Cerebellar nuclear complex (tissue), 1 donor: ENCODE measurements around the gene DENND1A.

Experiments
- DNase-seq, 2 experiments: peaks; one replicate each; lab custom pipeline; 2025; lab: John Stamatoyannopoulos, UW

DENND1A gene

DNA sequence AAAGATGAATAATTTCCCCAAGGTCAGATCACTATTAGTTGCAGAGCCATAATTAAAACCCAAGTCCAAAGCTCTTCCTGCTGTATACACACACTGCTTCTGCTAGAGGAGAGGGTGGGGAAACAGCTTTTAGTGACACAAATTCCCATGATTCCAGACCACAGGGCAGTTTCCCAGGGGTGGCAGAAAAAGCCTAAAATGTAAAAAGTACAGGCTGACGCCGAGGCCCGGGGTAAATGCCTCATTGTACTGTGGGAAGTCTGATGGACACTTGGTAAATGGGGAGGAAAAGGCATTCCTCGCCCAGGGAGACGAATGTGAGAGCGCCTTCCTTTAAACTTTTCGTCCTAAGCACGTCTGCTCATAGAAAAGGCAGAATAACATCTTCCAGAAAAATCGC lies 65.7 kb downstream of the DENND1A start:
- no peak for DNase-seq

- no peak for DNase-seq
Measured at GRCh38 chr9:123863164-123863855, 66.6 kb downstream of the DENND1A start.

DNA sequence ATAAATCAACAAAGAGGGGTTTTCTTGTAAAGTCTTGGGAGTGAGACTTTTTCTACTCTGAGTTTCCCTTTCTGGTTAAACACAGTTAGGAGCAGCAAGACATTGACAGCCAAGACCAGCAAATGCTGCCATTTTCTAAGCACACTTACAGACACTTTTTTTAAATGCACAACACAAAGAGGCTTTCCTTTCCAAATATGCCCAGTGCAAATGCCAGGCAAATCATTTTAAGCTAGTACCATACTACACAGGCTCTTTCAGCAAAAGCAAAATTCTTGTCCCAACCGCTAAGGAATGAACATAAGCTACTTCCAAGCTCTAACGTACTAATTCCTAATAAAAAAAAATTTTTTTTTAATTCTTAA lies 68.2 kb downstream of the DENND1A start:
- no peak for DNase-seq

DNA sequence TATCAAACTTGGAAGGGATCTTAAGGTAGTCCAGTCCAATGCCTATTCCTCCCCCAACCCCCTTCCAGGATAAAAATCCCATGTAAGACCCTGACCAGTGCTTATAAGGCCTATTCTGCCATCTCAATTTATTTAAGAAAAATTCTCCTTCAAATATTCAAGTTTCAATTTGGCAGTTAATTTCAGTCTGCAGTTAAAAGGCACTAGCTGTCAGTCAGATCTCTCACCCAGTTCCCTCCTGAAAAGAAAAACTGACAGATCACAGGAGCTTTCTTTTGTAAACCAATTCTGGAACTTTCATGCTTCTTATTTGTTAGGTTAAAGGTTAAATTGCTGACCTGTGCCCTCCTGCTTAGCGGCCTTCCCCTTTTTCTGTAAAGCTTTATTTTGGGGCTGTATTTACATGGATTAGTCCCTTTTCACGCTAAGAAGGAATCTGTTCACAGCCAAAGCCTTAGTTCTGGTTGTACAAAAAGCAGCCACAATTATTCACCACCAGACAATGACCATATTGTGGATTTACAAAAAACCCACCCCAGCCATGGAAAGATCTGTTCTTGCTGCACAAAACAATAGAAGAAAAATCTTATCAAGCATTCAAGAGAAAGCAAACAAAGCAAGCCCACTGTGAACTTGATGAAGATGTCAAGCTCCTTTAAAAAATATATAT lies 68.7 kb downstream of the DENND1A start:
- no peak for DNase-seq

DNA sequence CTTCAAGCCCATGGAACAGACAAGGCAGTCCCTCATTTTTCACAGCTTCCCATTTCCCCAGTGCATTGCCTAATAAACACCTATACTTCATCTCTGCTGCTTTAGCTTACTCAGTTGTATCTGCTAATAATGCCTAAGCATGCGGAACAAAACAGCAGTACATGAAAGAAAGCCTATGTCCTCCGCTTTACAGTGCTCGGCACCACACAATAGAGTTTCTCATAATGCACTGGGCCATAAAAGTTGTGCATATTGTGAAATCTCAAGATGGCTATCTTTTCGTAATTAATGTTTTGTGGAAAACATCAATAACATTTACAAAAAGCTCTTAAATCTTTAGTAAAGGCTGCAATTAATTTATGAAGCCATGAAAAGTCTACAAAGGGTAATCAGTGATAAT lies 69.3 kb downstream of the DENND1A start:
- DNase-seq: no peak

DNA sequence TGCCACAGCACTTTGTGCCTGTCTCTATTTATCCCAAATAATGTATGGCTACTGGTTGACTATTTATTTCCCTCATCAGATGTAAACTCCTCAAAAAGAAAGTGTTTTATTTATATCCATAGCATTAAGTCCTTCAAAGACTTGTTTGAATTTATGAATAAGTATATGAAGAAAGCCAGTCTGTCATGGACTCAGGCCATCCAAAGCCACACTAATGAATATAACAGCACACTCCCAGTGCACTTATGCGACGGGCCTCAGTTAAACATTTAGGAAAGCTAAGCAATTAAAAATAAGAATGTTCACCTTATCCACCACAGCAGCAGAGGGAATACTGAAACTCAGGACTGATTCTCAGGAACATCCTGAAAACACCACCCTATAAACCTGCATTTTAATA lies 77.5 kb downstream of the DENND1A start:
- DNase-seq: no peak

GRCh38 chr9:123851851-123852250 lies 78.1 kb downstream of the DENND1A start:
- DNase-seq: no peak

GRCh38 chr9:123848447-123849085 lies 81.4 kb downstream of the DENND1A start:
- no peak for DNase-seq

DNA sequence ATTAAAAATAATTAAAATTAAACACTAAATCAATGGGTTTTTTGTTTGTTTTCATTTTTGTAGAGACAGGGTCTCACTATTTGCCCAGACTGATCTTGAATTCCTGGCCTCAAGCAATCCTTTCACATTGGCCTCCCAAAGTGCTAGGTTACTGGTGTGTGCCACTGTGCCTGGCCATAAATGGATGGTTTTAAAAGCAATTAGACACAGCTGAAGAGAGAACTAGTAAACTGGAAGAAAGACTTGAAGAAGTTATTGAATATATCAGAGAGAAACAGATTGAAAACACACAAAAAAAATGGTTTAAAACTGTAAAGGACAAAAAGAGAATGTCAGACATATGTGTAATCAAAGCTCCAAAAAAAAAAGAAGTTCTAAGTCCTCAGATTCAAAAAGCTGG lies 83.0 kb downstream of the DENND1A start:
- DNase-seq: no peak

- no peak for DNase-seq
Measured at GRCh38 chr9:123843703-123844102, 86.2 kb downstream of the DENND1A start.

DNA sequence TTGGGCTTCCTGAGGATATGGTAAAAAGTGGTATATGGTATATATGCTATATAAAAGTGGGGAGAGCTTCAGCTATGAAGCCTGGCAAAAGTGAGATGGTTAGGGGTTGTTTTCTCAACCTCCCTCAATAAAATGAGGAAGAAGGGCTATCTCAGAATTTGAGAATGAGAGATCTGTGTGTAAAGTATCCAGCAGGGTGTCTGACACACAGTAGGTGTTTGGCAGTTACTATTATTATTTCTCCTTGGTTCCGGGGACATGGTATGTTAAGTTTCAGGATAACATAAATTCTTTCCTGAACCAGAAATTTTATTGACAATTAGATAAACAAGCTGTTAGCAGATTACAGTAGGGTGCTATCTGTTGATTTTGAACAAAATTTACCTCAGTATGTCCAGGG lies 94.1 kb downstream of the DENND1A start:
- DNase-seq: no peak

- no peak for DNase-seq
Measured at GRCh38 chr9:123834889-123835562, 94.9 kb downstream of the DENND1A start.

- no peak for DNase-seq
Measured at GRCh38 chr9:123834218-123834888, 95.6 kb downstream of the DENND1A start.

- DNase-seq: no peak
Measured at GRCh38 chr9:123832858-123833650, 96.9 kb downstream of the DENND1A start.

DNA sequence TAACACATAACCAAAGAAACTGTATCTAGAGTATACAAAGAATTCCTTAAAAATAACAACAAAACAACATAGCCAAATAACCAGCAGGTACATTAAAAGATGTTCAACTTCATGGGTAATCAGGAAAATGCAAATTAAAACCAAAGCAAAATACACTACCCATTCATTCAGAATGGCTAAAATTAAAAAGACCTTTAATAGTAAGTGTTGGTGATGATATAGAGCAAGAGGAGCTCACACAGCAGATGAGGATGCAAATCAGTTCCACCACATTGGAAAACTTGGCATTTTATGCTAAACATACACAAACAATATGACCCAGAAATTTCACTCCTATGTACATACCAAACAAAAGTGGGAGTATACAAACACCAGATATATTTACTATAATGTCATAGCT lies 97.8 kb downstream of the DENND1A start:
- DNase-seq: no peak

GRCh38 chr9:123828449-123828848 lies 101.5 kb downstream of the DENND1A start:
- DNase-seq: no peak

GRCh38 chr9:123825342-123826060 lies 104.4 kb downstream of the DENND1A start:
- DNase-seq: no peak

GRCh38 chr9:123823194-123823947 lies 106.6 kb downstream of the DENND1A start:
- no peak for DNase-seq

DNA sequence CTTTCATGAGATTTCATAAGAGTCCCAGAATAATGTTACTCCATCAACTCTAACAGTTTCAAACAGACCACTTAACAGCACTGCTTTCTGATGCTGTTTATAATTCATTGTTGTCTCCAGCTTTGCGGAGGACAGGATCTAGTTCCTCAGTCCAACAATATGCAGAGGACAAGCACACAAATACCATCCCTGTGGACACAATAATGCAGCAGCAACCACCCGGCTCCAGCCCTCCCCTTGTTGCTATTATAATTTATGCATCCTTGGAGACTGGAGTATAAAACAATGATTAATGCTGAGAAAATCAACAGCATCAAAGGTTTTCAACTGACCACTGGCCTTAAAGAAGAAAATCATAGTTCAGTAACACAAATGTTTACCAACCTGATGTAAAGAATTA lies 108.3 kb downstream of the DENND1A start:
- DNase-seq: no peak

GRCh38 chr9:123820139-123820538 lies 109.8 kb downstream of the DENND1A start:
- DNase-seq: no peak
